ENCODE data around the gene RAB8A. TPM values are rescaled to one million over a fixed set of nuclear protein-coding genes. Genes with fewer than 3 reads are reported as not detected.

RAB8A gene
- total RNA-seq, 5 donors from 2014 or later (not counting 1 experiment from before 2014, with no cell fraction given): 67.0 to 84.5 (median 71.7) TPM

- Histone ChIP-seq H3K4me3 (ENCODE audit: control insufficient read depth in 1 of 2, extremely low read depth in 1 of 2, low read length in 1 of 2) (no peak overlapping the region), H3K4me1 (ENCODE audit: control insufficient read depth in 1 of 2, extremely low read depth in 1 of 2, insufficient read depth in 2 of 2, low read length in 2 of 2) (peaks cover 0 to 8% of the 10 kb centered on the region in 2 experiments), H3K27me3 (replicated peaks in 1 of 2; ENCODE audit: control insufficient read depth in 2 of 2, extremely low read depth in 1 of 2, insufficient read depth in 2 of 2, low read length in 1 of 2) (no peaks in the 10 kb centered on the region), H3K36me3 (ENCODE audit: control insufficient read depth in 2 of 2, extremely low read depth in 1 of 2, insufficient read depth in 1 of 2, low read length in 1 of 2) (no peaks in the 10 kb centered on the region), H3K9me3 (no peaks in the 10 kb centered on the region), H3K27ac (ENCODE audit: low read length) (no peak overlapping the region)
- CTCF ChIA-PET: no interaction called here
- peaks cover 0 to 20% (median 3%) of the 10 kb centered on the region in 3 donors for H3K4me1 Mint-ChIP-seq
- H3K36me3 Mint-ChIP-seq: no peaks in the 10 kb centered on the region
- H3K9me3 Mint-ChIP-seq: no peaks in the 10 kb centered on the region
- ATAC-seq (replicated peaks in 1 of 4) (no peak), DNase-seq (no peak)
- H3K4me3 Mint-ChIP-seq: no peak overlapping the region
- H3K27me3 Mint-ChIP-seq: no peaks in the 10 kb centered on the region
- WGBS (ENCODE audit: insufficient coverage): 91% methylated on average over 10 of the region's 13 CpGs
- no peak overlapping the region for H3K27ac Mint-ChIP-seq
- POLR2A ChIA-PET: no interaction called here
These were observed 52.7 kb downstream of the RAB8A start for GRCh38 chr19:16164222-16164890.

GRCh38 chr19:16166417-16166816 is 54.7 kb downstream of the RAB8A start:
- Histone ChIP-seq H3K36me3 (ENCODE audit: control insufficient read depth in 2 of 2, extremely low read depth in 1 of 2, insufficient read depth in 1 of 2, low read length in 1 of 2) (no peaks in the 10 kb centered on the region), H3K27me3 (replicated peaks in 1 of 2; ENCODE audit: control insufficient read depth in 2 of 2, extremely low read depth in 1 of 2, insufficient read depth in 2 of 2, low read length in 1 of 2) (no peaks in the 10 kb centered on the region), H3K4me3 (ENCODE audit: control insufficient read depth in 1 of 2, extremely low read depth in 1 of 2, low read length in 1 of 2) (no peak overlapping the region), H3K9me3 (no peaks in the 10 kb centered on the region), H3K4me1 (ENCODE audit: control insufficient read depth in 1 of 2, extremely low read depth in 1 of 2, insufficient read depth in 2 of 2, low read length in 2 of 2) (peaks cover 0 to 8% of the 10 kb centered on the region in 2 experiments), H3K27ac (ENCODE audit: low read length) (no peak overlapping the region)
- Mint-ChIP-seq H3K4me3 (no peak overlapping the region), H3K27ac (no peak overlapping the region), H3K27me3 (no peaks in the 10 kb centered on the region), H3K4me1 (peaks cover 0 to 12% (median 0%) of the 10 kb centered on the region in 3 donors), H3K36me3 (no peaks in the 10 kb centered on the region), H3K9me3 (no peaks in the 10 kb centered on the region)
- DNase-seq (no peak), ATAC-seq (replicated peaks in 1 of 4) (no peak)
- CTCF ChIA-PET: no interaction called here
- WGBS (ENCODE audit: insufficient coverage): no CpG with 5 or more reads among the region's 1 CpG
- POLR2A ChIA-PET: no interaction called here

GRCh38 chr19:16167055-16167454 is 55.4 kb downstream of the RAB8A start:
- H3K4me1 Mint-ChIP-seq: peaks cover 0 to 9% (median 0%) of the 10 kb centered on the region in 3 donors
- H3K9me3 Mint-ChIP-seq: no peaks in the 10 kb centered on the region
- H3K4me3 Mint-ChIP-seq: no peak overlapping the region
- H3K27me3 ChIP-seq (replicated peaks in 1 of 2; ENCODE audit: control insufficient read depth in 2 of 2, extremely low read depth in 1 of 2, insufficient read depth in 2 of 2, low read length in 1 of 2): no peaks in the 10 kb centered on the region
- H3K27me3 Mint-ChIP-seq: no peaks in the 10 kb centered on the region
- H3K4me3 ChIP-seq (ENCODE audit: control insufficient read depth in 1 of 2, extremely low read depth in 1 of 2, low read length in 1 of 2): no peak overlapping the region
- H3K27ac ChIP-seq (ENCODE audit: low read length): no peak overlapping the region
- no peaks in the 10 kb centered on the region for H3K9me3 ChIP-seq
- ATAC-seq (replicated peaks in 1 of 4): no peak
- H3K4me1 ChIP-seq (ENCODE audit: control insufficient read depth in 1 of 2, extremely low read depth in 1 of 2, insufficient read depth in 2 of 2, low read length in 2 of 2): peaks cover 0 to 8% of the 10 kb centered on the region in 2 experiments
- H3K36me3 Mint-ChIP-seq: no peaks in the 10 kb centered on the region
- H3K27ac Mint-ChIP-seq: no peak overlapping the region
- POLR2A ChIA-PET: no interaction called here
- no peak for DNase-seq
- no peaks in the 10 kb centered on the region for H3K36me3 ChIP-seq (ENCODE audit: control insufficient read depth in 2 of 2, extremely low read depth in 1 of 2, insufficient read depth in 1 of 2, low read length in 1 of 2)
- CTCF ChIA-PET: no interaction called here
- WGBS (ENCODE audit: insufficient coverage): 100% methylated on average over 5 of the region's 5 CpGs

- Histone ChIP-seq H3K9me3 (no peaks in the 10 kb centered on the region), H3K27ac (ENCODE audit: low read length) (no peak overlapping the region), H3K27me3 (replicated peaks in 1 of 2; ENCODE audit: control insufficient read depth in 2 of 2, extremely low read depth in 1 of 2, insufficient read depth in 2 of 2, low read length in 1 of 2) (peaks cover 0 to 2% of the 10 kb centered on the region in 2 experiments), H3K36me3 (ENCODE audit: control insufficient read depth in 2 of 2, extremely low read depth in 1 of 2, insufficient read depth in 1 of 2, low read length in 1 of 2) (no peaks in the 10 kb centered on the region), H3K4me1 (ENCODE audit: control insufficient read depth in 1 of 2, extremely low read depth in 1 of 2, insufficient read depth in 2 of 2, low read length in 2 of 2) (peaks cover 0 to 10% of the 10 kb centered on the region in 2 experiments), H3K4me3 (ENCODE audit: control insufficient read depth in 1 of 2, extremely low read depth in 1 of 2, low read length in 1 of 2) (no peak overlapping the region)
- H3K36me3 Mint-ChIP-seq: no peaks in the 10 kb centered on the region
- H3K4me3 Mint-ChIP-seq: no peak overlapping the region
- DNase-seq (peak in 1 of 35 experiments; percentile 17), ATAC-seq (replicated peaks in 1 of 4) (peak in 1 of 4 experiments; percentile 16)
- no peaks in the 10 kb centered on the region for H3K9me3 Mint-ChIP-seq
- H3K4me1 Mint-ChIP-seq: peaks cover 0 to 16% (median 0%) of the 10 kb centered on the region in 3 donors
- no CpG with 5 or more reads among the region's 2 CpGs for WGBS (ENCODE audit: insufficient coverage)
- H3K27me3 Mint-ChIP-seq: no peaks in the 10 kb centered on the region
- H3K27ac Mint-ChIP-seq: peak overlapping the region in 1 of 2 donors; percentile 52
- CTCF ChIA-PET: interaction anchor here (0.5 to 0.6 kb wide), 2 partner anchors 203 to 214 kb away, joined by 3 to 4 read pairs; no protein-coding TSS in a partner anchor
- POLR2A ChIA-PET: interaction anchor here in 1 of 2 donors (0.6 kb wide), 1 partner anchor 19 kb away, joined by 3 read pairs; no protein-coding TSS in a partner anchor
These were observed 56.9 kb downstream of the RAB8A start for GRCh38 chr19:16168465-16169081.

- Mint-ChIP-seq H3K36me3 (no peaks in the 10 kb centered on the region), H3K4me3 (no peak overlapping the region), H3K4me1 (peaks cover 0 to 16% (median 0%) of the 10 kb centered on the region in 3 donors), H3K9me3 (no peaks in the 10 kb centered on the region), H3K27me3 (no peaks in the 10 kb centered on the region), H3K27ac (no peak overlapping the region)
- Histone ChIP-seq H3K27ac (ENCODE audit: low read length) (no peak overlapping the region), H3K27me3 (replicated peaks in 1 of 2; ENCODE audit: control insufficient read depth in 2 of 2, extremely low read depth in 1 of 2, insufficient read depth in 2 of 2, low read length in 1 of 2) (peaks cover 0 to 2% of the 10 kb centered on the region in 2 experiments), H3K4me3 (ENCODE audit: control insufficient read depth in 1 of 2, extremely low read depth in 1 of 2, low read length in 1 of 2) (no peak overlapping the region), H3K9me3 (no peaks in the 10 kb centered on the region), H3K4me1 (ENCODE audit: control insufficient read depth in 1 of 2, extremely low read depth in 1 of 2, insufficient read depth in 2 of 2, low read length in 2 of 2) (peaks cover 0 to 10% of the 10 kb centered on the region in 2 experiments), H3K36me3 (ENCODE audit: control insufficient read depth in 2 of 2, extremely low read depth in 1 of 2, insufficient read depth in 1 of 2, low read length in 1 of 2) (no peaks in the 10 kb centered on the region)
- ChIA-PET POLR2A (no interaction called here), CTCF (no interaction called here)
- ATAC-seq (replicated peaks in 1 of 4) (no peak), DNase-seq (no peak)
- WGBS (ENCODE audit: insufficient coverage): no CpG with 5 or more reads among the region's 1 CpG
These were observed 58.4 kb downstream of the RAB8A start for GRCh38 chr19:16170134-16170533.

- POLR2A ChIA-PET: interaction anchor here in 1 of 2 donors (0.7 kb wide), 1 partner anchor 172 kb away, joined by 8 read pairs; no protein-coding TSS in a partner anchor
- Histone ChIP-seq H3K36me3 (ENCODE audit: control insufficient read depth in 2 of 2, extremely low read depth in 1 of 2, insufficient read depth in 1 of 2, low read length in 1 of 2) (no peaks in the 10 kb centered on the region), H3K4me1 (ENCODE audit: control insufficient read depth in 1 of 2, extremely low read depth in 1 of 2, insufficient read depth in 2 of 2, low read length in 2 of 2) (peaks cover 0 to 3% of the 10 kb centered on the region in 2 experiments), H3K27ac (ENCODE audit: low read length) (no peak overlapping the region), H3K9me3 (no peaks in the 10 kb centered on the region), H3K4me3 (ENCODE audit: control insufficient read depth in 1 of 2, extremely low read depth in 1 of 2, low read length in 1 of 2) (no peak overlapping the region), H3K27me3 (replicated peaks in 1 of 2; ENCODE audit: control insufficient read depth in 2 of 2, extremely low read depth in 1 of 2, insufficient read depth in 2 of 2, low read length in 1 of 2) (peaks cover 0 to 2% of the 10 kb centered on the region in 2 experiments)
- no peak overlapping the region for H3K27ac Mint-ChIP-seq
- H3K4me3 Mint-ChIP-seq: no peak overlapping the region
- no peaks in the 10 kb centered on the region for H3K27me3 Mint-ChIP-seq
- WGBS (ENCODE audit: insufficient coverage): no CpG with 5 or more reads among the region's 2 CpGs
- H3K4me1 Mint-ChIP-seq: peaks cover 0 to 7% (median 0%) of the 10 kb centered on the region in 3 donors
- ATAC-seq (replicated peaks in 1 of 4): no peak
- no peaks in the 10 kb centered on the region for H3K9me3 Mint-ChIP-seq
- no peak for DNase-seq
- CTCF ChIA-PET: interaction anchor here in 1 of 2 donors (0.5 kb wide), 1 partner anchor 377 kb away, joined by 3 read pairs; no protein-coding TSS in a partner anchor
- H3K36me3 Mint-ChIP-seq: no peaks in the 10 kb centered on the region
These were observed 64.3 kb downstream of the RAB8A start for GRCh38 chr19:16175954-16176353.

All from T-cell (primary cell).